ENCODE results near the gene ARL4A.
"Not testable (repeated sequence)": the region's sequence is repeated elsewhere in the genome, so short reads cannot be mapped to it uniquely, and the experiment has no call there.

Gene ARL4A
- 126 reads per million, percentile 86 among the genes with 10 or more reads in this experiment for total RNA-seq

GRCh38 chr7:12686891-12687717 is at the start of gene ARL4A:
TSS of gene ARL4A (plus strand) at chr7:12687633. CDS start at chr7:12688255, 622 bp downstream.
- peak; percentile 81 for DNase-seq

- no peak for DNase-seq
Observed at GRCh38 chr7:12637819-12638592, 49.4 kb upstream of the ARL4A start.

GRCh38 chr7:12638851-12639456 is 48.5 kb upstream of the ARL4A start:
- no peak for DNase-seq

GRCh38 chr7:12640299-12641096 is 46.9 kb upstream of the ARL4A start:
- no peak for DNase-seq

GRCh38 chr7:12641196-12641595 is 46.2 kb upstream of the ARL4A start:
- no peak for DNase-seq

- DNase-seq = no peak
Observed at GRCh38 chr7:12642508-12642907, 44.9 kb upstream of the ARL4A start.

GRCh38 chr7:12643001-12643643 is 44.3 kb upstream of the ARL4A start:
- no peak for DNase-seq

- no peak for DNase-seq
Observed at GRCh38 chr7:12643644-12644043, 43.8 kb upstream of the ARL4A start.

- DNase-seq = not testable (repeated sequence)
Observed at GRCh38 chr7:12645212-12645611, 42.2 kb upstream of the ARL4A start.

GRCh38 chr7:12646139-12646538 is 41.3 kb upstream of the ARL4A start:
- no peak for DNase-seq

- no peak for DNase-seq
Observed at GRCh38 chr7:12647364-12648219, 39.8 kb upstream of the ARL4A start.

GRCh38 chr7:12648704-12649261 is 38.6 kb upstream of the ARL4A start:
- no peak for DNase-seq

- DNase-seq = no peak
Observed at GRCh38 chr7:12649348-12649747, 38.1 kb upstream of the ARL4A start.

GRCh38 chr7:12650080-12650479 is 37.4 kb upstream of the ARL4A start:
- no peak for DNase-seq

GRCh38 chr7:12653110-12653509 is 34.3 kb upstream of the ARL4A start:
- no peak for DNase-seq

- no peak for DNase-seq
Observed at GRCh38 chr7:12653518-12653917, 33.9 kb upstream of the ARL4A start.

- DNase-seq = no peak
Observed at GRCh38 chr7:12655161-12655560, 32.3 kb upstream of the ARL4A start.

- DNase-seq = not testable (repeated sequence)
Observed at GRCh38 chr7:12660423-12660822, 27.0 kb upstream of the ARL4A start.

- not testable (repeated sequence) for DNase-seq
Observed at GRCh38 chr7:12660986-12661385, 26.4 kb upstream of the ARL4A start.

GRCh38 chr7:12661581-12661980 is 25.9 kb upstream of the ARL4A start:
- DNase-seq = no peak

Data from effector CD4-positive, alpha-beta T cell (primary cell).